C4-2B (cell line): Measurements from ENCODE around the gene PRKCE.

ENCODE experiments used
- CTCF ChIP-seq: fragments of 450-650 bp; conservative IDR thresholded peaks from 2 replicates; pipeline ENCODE4 v1.5.1; 2017; ENCODE audit warnings: mild to moderate bottlenecking
- ZFX ChIP-seq: fragments of 450-650 bp; IDR thresholded peaks from 2 replicates; pipeline ENCODE4 v1.6.1; 2017

GRCh38 chr2:45675263-45675812 is 23.9 kb downstream of the PRKCE start:
- TF ChIP-seq CTCF (no peak), ZFX (no peak)
